ENCODE data around the gene NCMAP. TPM values are rescaled to one million over a fixed set of nuclear protein-coding genes. Genes with fewer than 3 reads are reported as not detected.

Gene NCMAP
- total and polyA plus RNA-seq, 2 of the 8 experiments (the other 6 are each of a cell fraction or from before 2014, with no cell fraction given), result 0.21 to 0.39 TPM

DNA sequence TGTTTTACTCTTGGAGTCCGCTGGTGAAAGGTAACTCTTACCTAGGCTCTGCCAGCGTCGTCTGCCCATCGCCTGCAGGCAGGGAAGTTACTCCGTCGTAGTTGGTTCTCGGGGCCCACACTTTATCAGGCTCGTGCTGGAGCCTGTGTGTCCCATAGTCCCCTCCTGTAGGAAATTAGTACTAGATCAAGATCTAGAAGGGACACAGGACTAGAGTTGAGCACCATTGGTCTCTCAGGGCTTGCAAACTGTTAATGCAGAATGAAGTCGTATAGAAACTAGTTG lies 88.2 kb downstream of the NCMAP start:
- H2BK12ac ChIP-seq (ENCODE audit: low read depth, low read length), result no peak overlapping the region
- H2AFZ ChIP-seq (ENCODE audit: low read length), result no peak overlapping the region
- no peak for FAIRE-seq
- H3K4me1 ChIP-seq (replicated peaks in 1 of 4; ENCODE audit: control insufficient read depth in 3 of 4, insufficient read depth in 4 of 4, low read length in 3 of 4), result peaks cover 0 to 6% (median 4%) of the 10 kb centered on the region in 4 experiments; a peak in 5 of 7 replicates
- H2BK120ac ChIP-seq (replicated peaks; ENCODE audit: low read depth, low read length), result no peak overlapping the region
- no peak for TF ChIP-seq CEBPB (IDR thresholded peaks at IDR 0.05; ENCODE audit: low read depth, low read length)
- TF ChIP-seq CHD2 (IDR thresholded peaks at IDR 0.05; ENCODE audit: low read length), result no peak
- no peak for TF ChIP-seq SP1 (IDR thresholded peaks at IDR 0.05; ENCODE audit: low read depth, low read length)
- TF ChIP-seq TBP (IDR thresholded peaks at IDR 0.05; ENCODE audit: low read depth, low read length), result peak; percentile 30; the same call in 1 of the 2 replicates
- H3K27me3 ChIP-seq (replicated peaks in 1 of 4; ENCODE audit: control insufficient read depth in 3 of 4, extremely low read depth in 1 of 4, insufficient read depth in 3 of 4, low read length in 3 of 4), result no peaks in the 10 kb centered on the region
- H3K23ac ChIP-seq (ENCODE audit: insufficient read length), result peak overlapping the region; percentile 53
- DNase-seq (ENCODE audit: low read depth in 1 of 2, low spot score in 2 of 2), result no peak
- H2BK5ac ChIP-seq (ENCODE audit: low read depth, low read length), result peak overlapping the region; percentile 93
- no peak overlapping the region for H4K8ac ChIP-seq (ENCODE audit: extremely low read depth, insufficient read depth, low read length)
- H3K36me3 ChIP-seq (ENCODE audit: control insufficient read depth in 2 of 4, insufficient read depth in 4 of 4, low read length in 3 of 4), result peaks cover 19 to 41% (median 32%) of the 10 kb centered on the region in 4 experiments
- H2AK5ac ChIP-seq (ENCODE audit: low read depth, low read length), result no peak overlapping the region
- H3K9ac ChIP-seq (replicated peaks in 1 of 4; ENCODE audit: extremely low read depth in 1 of 4, low read depth in 3 of 4, low read length in 3 of 4), result peak overlapping the region; percentile 94 to 100 (median 96)
- H3K23me2 ChIP-seq (ENCODE audit: low read depth, low read length), result peaks cover 7% of the 10 kb centered on the region
- H4K20me1 ChIP-seq (replicated peaks in 1 of 2; ENCODE audit: control insufficient read depth in 1 of 2, insufficient read depth in 2 of 2, low read length in 2 of 2), result peaks cover 10 to 11% of the 10 kb centered on the region in 2 experiments
- CTCF ChIA-PET (ENCODE audit: partially characterized antibody), result interaction anchor here (1.3 kb wide), 1 partner anchor 186 kb away, joined by 3 read pairs; no protein-coding TSS in a partner anchor
- no peaks in the 10 kb centered on the region; the same call in 1 of the 2 replicates for H3K79me1 ChIP-seq (ENCODE audit: low read depth, low read length)
- H4K5ac ChIP-seq (ENCODE audit: insufficient read length, low read depth, low read length), result no peak overlapping the region
- peak overlapping the region; percentile 94 for H3K27ac ChIP-seq (ENCODE audit: low read depth, low read length)
- H3K18ac ChIP-seq (ENCODE audit: extremely low read depth, low read length), result peak overlapping the region; percentile 29; the same call in 1 of the 2 replicates
- H3K9me3 ChIP-seq (ENCODE audit: insufficient read depth in 2 of 2, low read depth in 1 of 2, low read length in 1 of 2), result no peaks in the 10 kb centered on the region
- H3K4ac ChIP-seq (replicated peaks; ENCODE audit: insufficient read length, low read depth, low read length), result no peak overlapping the region
- H3K56ac ChIP-seq (replicated peaks; ENCODE audit: insufficient read length, low read depth, low read length), result no peak overlapping the region
- H3K4me2 ChIP-seq (ENCODE audit: insufficient read depth in 1 of 2, low read depth in 2 of 2, low read length in 2 of 2), result peak overlapping the region; percentile 89 to 96
- H4K91ac ChIP-seq (replicated peaks; ENCODE audit: insufficient read length, low read length), result no peak overlapping the region
- H2BK20ac ChIP-seq (ENCODE audit: low read length), result no peak overlapping the region
- H3K4me3 ChIP-seq (ENCODE audit: extremely low read depth in 1 of 4, insufficient read depth in 2 of 4, low read depth in 3 of 4, low read length in 4 of 4), result peak overlapping the region; percentile 76 to 98 (median 94)
- POLR2A ChIA-PET (ENCODE audit: partially characterized antibody), result interaction anchor here (0.7 to 3.4 kb wide), 9 partner anchors 11 to 352 kb away, joined by 3 to 22 read pairs (median 3); partner anchors contain the start of gene NCMAP
- H3K14ac ChIP-seq (ENCODE audit: insufficient read length), result no peak overlapping the region
- no peak overlapping the region for H2BK15ac ChIP-seq (ENCODE audit: low read length)
- H3K79me2 ChIP-seq (ENCODE audit: control insufficient read depth in 1 of 2, insufficient read depth in 2 of 2, low read length in 2 of 2), result peaks cover 18 to 50% of the 10 kb centered on the region in 2 experiments
- 9% methylated on average over 9 of the region's 9 CpGs; no CpG with 5 or more reads in 1 of the 2 experiments for WGBS, 2 experiments (ENCODE audit: extremely low coverage in 1 of 2, insufficient coverage in 1 of 2, insufficient read length in 1 of 2, insufficient replicate concordance in 2 of 2, low coverage in 1 of 2, low lambda C conversion rate in 2 of 2, missing lambda C conversion rate in 1 of 2)

Data from H1 (cell line).